GM21723 (cell line): ENCODE data around the gene BABAM2.

Experiments used
- ATAC-seq: cut with Tn5 transposase; IDR thresholded peaks from one replicate; pipeline ENCODE4 v1.9.1; 2021; ENCODE audit warnings: mild to moderate bottlenecking, moderate library complexity; ENCODE audit not compliant: unreplicated experiment

Gene BABAM2

DNA sequence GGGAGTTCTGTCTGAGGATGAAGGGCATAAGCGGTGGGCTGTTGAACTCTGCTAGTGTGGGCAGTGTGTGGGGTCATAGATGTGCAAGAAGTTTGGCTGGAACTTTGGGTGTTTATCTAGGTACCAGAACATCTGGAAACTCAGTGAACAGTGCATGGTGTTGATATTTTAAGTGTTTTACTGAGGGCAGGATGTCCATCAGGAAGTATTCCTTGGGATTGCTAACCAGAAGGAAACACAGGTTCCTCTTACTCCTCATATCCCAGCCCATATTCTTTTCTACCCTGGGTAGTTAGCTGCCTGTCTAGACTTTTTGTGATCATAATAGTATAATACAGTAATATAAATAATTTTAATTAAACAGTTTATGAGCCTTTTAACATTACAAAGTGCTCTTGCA lies 15.5 kb downstream of the BABAM2 start:
- ATAC-seq = no peak

DNA sequence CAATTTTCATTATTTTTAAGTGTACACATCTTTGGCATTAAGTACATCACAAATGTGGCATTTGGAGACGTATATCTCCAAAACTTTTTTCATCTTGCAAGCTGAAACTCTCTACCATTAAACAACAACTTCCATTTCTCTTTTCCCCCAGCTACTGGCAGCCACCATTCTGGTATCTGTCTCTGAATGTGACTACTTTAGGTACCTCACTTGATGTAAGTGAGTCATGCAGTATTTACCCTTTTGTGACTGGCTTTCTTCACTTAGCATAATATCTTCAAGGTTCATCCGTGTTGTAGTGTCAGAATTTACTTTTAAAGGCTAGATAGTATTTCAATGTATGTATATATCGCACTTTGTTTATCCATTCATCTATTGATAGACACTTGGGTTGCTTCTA lies 17.0 kb downstream of the BABAM2 start:
- no peak for ATAC-seq

DNA sequence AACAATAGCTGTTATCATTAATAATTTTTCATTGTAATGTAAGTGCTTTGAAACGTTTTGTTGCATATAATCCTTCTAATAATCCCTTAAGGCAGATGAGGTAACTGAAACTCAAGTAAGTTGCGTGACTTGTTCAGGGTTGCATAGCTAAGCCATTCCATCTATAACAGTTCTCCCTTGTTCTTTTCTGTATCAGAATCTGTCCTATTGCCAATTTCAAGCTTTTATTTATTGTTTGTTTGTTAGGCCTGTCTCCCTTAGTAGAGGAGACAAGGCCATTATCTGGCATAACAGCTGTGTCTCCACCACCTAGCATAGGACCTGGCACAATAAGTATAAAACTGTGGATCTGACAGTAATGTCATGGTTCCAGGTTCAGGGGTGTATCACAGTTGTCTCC lies 19.4 kb downstream of the BABAM2 start:
- no peak for ATAC-seq

DNA sequence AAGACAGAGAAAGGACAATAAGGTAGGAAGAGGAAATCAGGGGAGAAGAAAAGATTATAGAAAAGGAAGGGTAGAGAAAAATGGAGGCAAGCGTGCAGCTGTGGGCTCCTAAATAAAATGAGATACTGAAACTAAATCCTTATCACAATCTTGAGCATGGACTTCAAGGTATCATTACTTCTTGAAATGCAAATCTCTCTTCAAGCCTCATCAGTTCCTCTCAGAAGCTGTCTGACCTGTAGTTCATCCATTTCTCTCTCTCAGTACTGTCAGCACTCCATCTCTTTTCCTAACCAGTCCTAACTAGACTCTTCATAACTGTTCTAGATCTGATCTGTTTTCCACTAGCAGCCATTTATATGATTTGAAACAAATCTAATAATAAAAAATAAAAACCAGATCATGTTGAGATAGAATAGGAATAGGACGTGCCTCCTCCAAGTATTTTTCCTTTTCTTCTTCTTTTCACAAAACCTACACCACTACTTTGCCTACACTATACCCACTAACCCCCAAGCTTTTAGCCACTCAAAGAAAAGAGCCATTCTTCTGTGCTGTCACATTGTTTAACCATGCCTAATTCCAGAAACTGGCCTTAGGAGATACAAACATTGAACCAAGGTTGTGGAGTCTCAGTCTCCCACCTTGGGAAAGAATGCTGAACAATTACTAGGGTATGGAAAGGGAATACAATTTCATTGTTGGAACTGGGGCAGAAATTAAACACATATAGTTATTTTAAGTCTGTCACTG lies 21.1 kb downstream of the BABAM2 start:
- no peak for ATAC-seq

DNA sequence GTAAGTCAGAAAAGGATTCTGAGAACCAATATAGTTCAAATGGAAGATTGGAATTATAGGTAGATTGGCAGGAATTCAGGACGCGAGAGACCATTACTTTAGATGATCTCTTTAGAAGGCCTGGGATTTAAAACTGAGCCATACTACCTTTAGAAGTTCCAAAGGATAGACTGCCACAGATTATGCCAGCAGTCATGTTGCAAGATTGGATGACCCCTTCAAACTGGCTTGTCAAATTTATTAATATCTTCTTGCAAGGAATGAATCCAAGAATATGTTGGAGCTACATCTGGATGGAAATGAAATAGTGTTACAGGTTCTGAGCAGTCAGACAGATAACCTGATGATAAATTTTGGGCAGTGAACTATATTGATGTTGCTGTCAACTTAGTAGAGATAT lies 22.0 kb downstream of the BABAM2 start:
- no peak for ATAC-seq

DNA sequence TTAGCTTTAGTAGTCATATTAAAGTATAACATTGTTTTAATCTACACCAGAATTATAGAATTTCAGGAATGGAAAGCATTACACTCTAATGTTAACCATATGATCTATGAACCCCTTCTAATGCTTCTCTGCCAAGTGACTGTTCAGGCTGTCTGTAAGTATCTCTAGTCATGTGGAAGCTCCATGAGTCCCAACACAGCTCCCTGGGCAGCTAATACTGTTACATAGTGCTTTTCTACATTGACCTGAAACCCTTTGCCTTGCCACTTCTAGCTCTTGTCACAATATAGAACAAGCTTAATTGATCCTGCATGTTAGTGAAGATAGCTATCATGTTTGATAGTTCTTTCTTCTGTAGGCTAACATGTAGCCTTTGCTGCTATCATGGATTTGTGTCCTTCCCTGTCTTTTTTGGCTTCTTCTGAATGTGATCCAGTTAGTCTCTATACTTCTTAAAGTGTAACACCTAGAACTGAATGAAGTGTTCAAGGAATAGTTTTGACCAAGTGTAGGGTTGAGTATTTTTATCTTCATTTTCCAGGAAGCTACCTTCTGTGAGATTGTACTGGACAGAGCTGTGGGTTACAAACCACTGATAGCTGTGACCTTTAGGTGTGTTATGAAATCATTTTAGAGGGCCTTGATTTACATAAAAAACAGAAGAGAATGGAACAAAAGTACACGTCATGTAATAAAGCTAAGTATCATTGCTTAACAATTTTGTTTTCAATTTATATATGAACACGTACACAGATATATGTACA lies 23.7 kb downstream of the BABAM2 start:
- no peak for ATAC-seq

DNA sequence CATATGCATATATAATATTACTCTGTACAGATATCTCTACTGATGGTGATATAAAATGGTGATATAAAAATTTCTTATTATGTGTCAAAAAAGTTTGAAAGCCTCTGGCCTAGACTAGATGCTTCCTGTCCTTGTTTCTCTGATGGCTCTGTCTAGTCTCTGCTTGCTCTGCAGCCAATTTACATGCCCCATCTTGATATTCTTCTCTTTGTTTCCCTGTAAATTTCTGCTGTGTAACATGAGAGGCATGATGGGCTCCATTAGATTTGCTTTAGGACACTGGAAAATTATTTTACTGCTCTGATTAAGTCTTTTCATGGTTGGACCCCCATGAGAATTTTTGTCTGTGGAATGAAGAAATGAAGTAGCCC lies 24.3 kb downstream of the BABAM2 start:
- no peak for ATAC-seq

DNA sequence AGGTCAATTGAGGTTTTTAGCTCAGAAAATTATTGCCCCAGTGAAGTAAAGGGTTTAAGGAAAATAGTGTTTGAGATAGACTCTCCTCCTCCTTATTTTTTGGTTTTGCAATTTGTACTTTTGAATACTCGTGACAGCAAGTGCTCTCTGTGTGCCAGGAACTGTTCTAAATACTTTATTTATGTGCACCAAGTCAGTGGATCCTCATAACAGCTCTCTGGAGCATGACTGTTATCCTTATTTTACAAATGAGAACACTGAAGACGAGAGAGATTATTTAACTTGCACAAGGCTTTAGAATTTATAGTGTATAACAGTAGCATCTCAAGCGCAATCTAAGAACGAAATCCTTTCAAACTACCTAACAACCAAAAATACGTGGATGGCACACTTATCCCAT lies 24.7 kb downstream of the BABAM2 start:
- no peak for ATAC-seq

DNA sequence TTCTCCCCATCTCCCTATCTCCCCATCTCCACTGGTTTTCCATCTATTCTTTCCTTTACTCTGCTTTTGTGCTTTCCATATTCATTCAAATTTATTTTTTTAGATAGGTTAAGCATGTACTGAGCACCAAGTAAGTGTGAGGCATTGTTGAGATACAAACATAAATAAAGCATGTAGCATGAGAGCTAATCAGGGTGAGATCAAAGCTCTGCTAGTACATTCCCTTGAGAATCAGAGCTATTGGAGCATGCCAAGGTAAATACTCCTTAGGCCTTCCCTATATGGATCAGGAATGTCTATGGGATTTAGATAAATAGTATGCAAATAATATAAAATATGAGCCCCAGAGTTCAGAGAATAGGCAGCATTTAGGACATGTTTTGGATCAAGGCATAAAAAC lies 25.3 kb downstream of the BABAM2 start:
- ATAC-seq = no peak

DNA sequence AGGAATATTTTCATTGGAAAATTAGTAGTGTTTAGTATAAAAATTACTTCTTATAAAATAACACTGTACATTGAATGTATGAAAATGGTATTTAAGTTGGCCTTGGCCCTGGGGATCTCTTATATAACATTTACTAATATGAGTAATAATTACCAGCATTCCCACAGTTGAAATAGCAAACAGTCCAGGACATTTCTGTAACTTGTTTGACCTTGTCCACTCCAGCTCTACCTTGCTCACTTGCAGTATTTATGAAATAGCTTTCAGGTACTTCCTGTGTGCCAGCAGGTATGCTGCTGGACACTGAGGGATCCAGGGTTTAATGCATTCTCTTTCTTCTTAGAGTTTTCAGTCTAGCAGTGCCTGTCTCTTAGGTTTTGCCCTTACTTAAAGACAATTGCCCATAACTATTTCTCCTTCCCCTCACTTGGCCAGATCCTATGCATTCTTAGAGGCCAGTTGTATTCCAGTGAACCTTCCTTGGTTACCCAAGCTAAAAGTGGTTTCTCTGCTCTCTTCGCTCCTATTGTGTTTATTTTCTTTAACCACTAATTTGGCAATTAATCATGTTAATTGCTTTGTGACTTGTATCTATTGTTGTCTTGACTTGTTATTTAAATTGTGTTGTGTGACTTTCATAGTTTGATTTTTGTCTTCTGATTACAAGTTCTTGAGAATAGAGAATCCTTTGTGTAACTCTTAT lies 25.9 kb downstream of the BABAM2 start:
- ATAC-seq = no peak

DNA sequence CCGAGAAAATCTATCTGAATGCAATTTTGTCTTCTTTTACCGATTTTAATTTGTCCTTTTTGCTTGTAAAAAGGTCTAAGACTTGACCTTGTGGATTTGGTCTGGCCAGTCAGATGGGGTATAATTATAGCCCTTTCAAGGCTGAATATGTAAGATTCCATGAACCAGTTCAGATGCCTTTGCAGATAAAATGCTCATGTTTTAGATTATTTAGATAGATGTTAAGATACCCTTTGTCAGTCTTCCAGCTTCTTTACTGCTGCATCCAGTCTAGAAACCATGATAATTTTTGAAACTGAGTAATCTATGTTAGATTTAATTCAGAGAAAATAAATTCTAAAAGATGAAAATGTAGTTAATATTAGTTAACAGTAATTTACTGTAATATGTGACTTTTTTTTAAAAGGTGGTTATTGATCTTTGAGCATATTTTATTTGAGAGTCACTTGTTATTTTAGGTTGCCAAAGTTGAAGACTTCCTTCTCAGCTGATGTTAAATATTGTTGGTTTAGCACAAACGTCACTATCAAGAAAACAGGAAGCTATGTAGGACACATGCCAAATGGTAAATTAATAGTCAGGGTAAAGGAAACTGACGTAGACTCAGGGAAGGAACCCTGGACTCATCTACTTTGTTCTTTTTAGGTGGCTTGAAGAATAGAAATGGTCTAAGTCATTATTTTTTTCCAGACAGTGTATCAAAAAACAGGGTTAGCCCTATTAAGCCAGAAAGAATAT lies 29.8 kb downstream of the BABAM2 start:
- no peak for ATAC-seq

DNA sequence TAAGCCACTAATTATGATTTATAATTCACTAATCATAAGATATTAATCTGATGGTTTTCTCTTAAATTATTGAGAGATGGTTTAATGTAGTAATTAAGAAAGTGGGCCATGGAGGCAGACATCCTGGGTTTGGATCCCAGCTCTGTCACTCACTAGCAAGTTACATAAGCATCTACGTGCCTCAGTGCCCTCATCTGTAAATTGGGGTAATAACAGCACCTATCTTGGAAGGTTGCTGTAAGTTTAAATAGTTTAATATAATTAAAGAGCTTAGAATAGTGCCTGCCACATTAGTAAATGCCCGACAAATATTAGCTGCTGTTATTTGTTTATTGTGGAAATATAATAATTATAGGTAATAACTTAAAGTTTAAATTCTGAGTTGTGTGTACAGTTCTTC lies 30.9 kb downstream of the BABAM2 start:
- ATAC-seq = no peak

DNA sequence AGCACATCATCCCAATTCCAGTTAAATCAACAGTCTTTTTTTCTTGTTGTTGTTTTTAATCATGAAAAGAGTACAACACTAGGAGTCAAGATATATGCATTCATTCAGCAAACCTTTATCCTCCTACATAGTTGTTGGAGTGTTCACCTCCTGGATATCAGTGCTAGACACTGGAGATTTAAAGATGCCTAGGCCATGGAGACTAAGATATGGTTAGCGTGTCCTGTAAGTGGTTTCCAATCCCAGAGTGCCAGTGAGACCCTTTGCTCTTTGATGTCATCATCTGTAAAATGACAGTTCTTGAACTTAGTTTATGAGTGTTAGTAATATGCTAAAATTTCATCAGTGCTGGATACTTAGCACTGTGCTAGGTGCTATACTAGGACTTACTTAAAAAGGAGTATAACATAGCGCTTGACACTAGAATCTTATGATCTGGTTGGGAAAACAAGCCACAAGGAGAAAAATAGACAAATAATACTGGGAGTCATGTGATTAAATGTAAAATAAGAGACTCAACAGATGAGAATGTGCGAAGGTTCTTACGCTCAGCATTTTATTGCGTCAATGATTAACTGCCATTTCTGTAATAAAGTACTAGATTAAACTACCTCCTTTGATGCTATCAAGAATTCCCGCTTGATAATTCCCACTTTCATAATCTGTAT lies 31.5 kb downstream of the BABAM2 start:
- ATAC-seq = no peak

DNA sequence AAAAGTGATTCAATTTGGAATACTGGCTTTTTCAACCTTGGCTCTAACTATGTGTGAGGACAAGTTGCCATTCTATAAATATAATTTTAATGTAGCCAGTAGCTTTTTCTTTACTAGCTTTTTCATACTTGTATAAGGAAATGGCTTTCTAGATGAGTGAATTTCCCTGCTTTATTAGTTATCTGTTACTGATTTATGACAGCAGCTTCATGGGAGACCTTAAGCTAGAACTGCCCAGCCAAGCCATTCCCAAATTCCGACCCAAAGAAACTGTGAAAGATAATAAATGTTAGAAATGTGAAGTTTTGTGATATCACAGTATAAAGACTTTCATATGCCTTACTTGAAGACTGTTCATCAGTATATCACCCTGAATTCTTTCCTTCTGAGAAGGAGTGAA lies 32.3 kb downstream of the BABAM2 start:
- ATAC-seq = no peak

DNA sequence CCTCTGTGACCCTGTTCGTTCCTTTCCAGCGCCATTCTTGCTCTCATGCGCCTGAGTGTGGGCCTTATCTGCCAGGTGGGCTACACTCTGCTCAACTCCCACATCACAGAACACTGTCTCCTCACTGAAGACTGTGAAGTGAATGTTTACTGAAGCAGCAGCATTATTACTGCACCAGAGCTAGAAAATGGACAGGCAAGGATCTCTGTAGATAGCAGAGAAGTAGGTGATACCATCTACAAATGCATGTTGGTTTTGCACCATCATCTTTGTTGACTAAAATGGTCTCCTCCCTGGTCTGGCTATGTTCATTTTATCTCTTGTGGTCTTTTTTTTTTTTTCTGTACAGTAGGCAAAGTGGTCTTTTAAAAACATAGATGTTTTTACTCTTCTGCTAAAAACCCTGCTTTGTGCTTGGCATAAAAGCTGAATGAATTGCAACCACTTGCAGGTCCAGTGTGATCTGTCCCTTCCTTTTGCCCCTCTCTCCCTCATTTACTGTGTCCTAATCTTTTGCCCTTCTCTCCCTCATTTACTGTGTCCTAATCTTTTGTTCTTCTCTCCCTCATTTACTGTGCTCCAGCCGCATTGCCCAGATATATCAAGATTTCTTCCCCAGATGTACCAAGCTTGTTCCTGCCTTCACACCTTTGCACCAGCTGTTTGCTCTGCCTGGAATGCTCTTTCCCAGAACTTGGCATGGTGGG lies 35.4 kb downstream of the BABAM2 start:
- ATAC-seq = no peak

DNA sequence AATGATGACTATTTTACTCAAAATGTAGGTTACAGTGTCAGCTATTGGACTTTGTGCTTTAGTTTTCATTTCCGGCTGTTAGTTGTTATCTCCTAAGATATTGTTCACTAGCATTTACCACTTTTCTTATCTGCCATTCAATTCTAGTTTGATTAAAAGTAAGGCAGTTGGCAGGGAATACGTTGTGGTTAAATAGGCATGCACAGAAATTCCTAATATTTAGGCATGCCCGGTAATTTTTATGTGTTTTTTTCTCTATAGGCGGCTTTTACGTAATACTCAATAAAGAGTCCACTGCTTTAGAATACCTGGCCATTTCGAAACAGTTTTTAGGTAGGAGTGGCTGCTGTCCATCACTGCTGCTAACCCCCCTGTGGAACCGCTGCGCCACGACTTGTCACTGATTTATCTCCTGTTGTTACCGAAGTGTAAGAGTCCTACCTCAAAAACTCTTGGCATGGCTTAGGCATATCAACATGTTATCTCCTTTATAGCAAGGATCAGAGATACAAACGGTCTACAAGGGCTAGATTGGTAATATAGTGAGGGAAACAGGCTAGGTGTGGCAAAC lies 39.5 kb downstream of the BABAM2 start:
- no peak for ATAC-seq

DNA sequence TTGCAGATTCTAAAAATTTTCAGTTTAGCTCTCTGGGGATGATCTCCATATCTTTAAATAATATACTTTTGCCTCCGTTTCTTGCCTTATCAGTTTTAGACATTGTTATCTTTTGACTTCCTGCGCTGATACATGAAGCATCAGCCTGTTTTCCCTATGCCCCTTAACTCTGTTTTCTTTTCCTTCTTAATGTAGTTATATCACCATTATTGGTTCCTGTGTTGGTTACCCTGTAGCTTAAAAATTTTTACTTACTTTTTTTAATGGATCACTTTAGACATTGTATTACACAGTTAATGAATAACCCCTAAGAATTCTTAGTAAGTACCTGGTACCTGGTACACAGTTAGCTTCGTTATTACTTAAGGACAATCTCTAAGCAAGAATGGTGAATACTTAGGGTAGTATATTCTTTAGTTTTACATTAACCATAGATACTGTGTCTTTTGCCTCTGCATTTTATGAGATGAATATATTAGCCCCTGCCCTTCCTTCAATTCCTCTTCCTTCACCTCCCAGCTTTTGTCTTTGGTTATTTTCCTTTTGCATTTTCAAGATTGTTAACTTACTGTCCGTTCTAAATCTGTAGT lies 40.9 kb downstream of the BABAM2 start:
- ATAC-seq = no peak

DNA sequence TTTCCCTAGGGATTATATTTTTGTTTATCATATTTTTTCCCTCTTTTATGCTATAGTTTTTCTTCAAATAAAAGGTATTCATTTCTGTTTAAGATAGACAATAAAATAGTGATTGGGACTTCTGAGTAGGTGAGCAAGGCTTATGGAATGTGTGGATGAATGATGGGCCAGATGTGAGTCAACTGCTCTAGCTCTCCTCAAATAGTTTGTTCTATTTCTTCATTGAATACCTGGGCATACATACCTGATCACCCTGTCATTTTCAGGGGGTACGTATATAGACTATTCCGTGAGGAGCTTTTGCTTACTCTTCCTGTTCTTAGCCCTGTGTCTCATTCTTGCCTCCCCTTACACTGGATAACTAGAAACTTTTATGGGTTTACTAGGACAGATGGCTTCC lies 41.9 kb downstream of the BABAM2 start:
- no peak for ATAC-seq

DNA sequence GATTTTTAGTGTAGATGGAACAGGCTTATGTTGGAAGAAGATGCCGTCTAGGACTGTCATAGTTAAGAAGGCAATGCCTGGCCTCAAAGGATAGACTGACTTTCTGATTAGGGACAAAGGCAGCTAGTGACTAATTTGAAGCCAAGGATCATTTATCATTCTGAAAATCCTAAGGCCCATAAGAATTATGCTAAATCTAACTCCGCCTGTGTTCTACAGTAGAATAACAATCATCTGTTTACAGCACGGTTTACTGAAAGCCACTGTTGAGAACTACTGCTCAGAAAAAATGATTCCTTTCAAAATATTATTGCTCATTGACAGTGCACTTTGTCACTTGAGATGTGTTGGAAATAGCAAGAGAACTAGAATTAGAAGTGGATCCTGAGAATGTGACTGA lies 44.5 kb downstream of the BABAM2 start:
- no peak for ATAC-seq
